Measurements from ENCODE around the gene RHOXF2B.

DNA sequence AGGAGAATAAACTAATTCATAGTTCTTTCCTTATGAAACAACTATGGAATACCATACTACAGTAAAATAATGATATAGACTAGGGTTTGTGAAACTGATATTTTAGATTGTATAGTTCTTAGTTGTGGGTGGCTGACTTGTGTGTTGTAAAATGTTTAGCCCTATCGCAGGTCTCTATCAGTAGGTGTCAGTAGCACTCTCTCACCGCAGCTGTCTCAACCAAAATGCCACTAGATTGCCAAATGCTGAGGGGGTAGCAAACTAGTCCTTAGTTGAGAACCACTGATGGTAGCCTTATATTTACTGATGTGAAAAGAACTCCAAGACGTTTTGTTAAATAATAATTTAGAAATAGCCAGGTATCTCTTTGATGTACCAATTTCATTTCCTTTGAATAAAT is 48.1 kb downstream of the RHOXF2B start:
- no peak for TF ChIP-seq POLR2A (IDR thresholded peaks at IDR 0.05)
- TF ChIP-seq CTCF (IDR thresholded peaks at IDR 0.05): no peak

All from thyroid gland (tissue), 4 donors.